HG03565 (cell line): ENCODE data around the gene DHPS.
"Not testable (repeated sequence)": the region's sequence is repeated elsewhere in the genome, so short reads cannot be mapped to it uniquely, and the experiment has no call there.

Source experiments
- ATAC-seq: cut with Tn5 transposase; IDR thresholded peaks from one replicate; pipeline ENCODE4 v1.9.1; 2021; ENCODE audit warnings: mild to moderate bottlenecking, moderate library complexity; ENCODE audit not compliant: unreplicated experiment

DHPS gene

GRCh38 chr19:12647490-12648071 lies 34.1 kb downstream of the DHPS start:
- ATAC-seq = no peak

GRCh38 chr19:12647047-12647446 lies 34.6 kb downstream of the DHPS start:
- no peak for ATAC-seq

- no peak for ATAC-seq
Observed at GRCh38 chr19:12646551-12646950, 35.1 kb downstream of the DHPS start.

- not testable (repeated sequence) for ATAC-seq
Observed at GRCh38 chr19:12643716-12644115, 38.0 kb downstream of the DHPS start.

- ATAC-seq = no peak
Observed at GRCh38 chr19:12642506-12642905, 39.2 kb downstream of the DHPS start.

GRCh38 chr19:12641456-12641855 lies 40.2 kb downstream of the DHPS start:
- ATAC-seq = no peak

- no peak for ATAC-seq
Observed at GRCh38 chr19:12639901-12640613, 41.6 kb downstream of the DHPS start.

GRCh38 chr19:12638611-12639182 lies 43.0 kb downstream of the DHPS start:
- ATAC-seq = no peak

- no peak for ATAC-seq
Observed at GRCh38 chr19:12636631-12637030, 45.0 kb downstream of the DHPS start.

GRCh38 chr19:12629215-12629614 lies 52.5 kb downstream of the DHPS start:
- ATAC-seq = no peak

GRCh38 chr19:12628040-12629022 lies 53.3 kb downstream of the DHPS start:
- no peak for ATAC-seq

- no peak for ATAC-seq
Observed at GRCh38 chr19:12626958-12627357, 54.7 kb downstream of the DHPS start.
